Activated CD4-positive, alpha-beta T cell treated with anti-CD3 and anti-CD28 coated beads for 48 hours (primary cell): ENCODE data around the gene FCHO1.
"Not testable (repeated sequence)": the region's sequence is repeated elsewhere in the genome, so short reads cannot be mapped to it uniquely, and the experiment has no call there.

Source experiments
- DNase-seq: peaks from one replicate; pipeline ENCODE4 v3.0.0-alpha.2; 2020

The FCHO1 gene

DNA sequence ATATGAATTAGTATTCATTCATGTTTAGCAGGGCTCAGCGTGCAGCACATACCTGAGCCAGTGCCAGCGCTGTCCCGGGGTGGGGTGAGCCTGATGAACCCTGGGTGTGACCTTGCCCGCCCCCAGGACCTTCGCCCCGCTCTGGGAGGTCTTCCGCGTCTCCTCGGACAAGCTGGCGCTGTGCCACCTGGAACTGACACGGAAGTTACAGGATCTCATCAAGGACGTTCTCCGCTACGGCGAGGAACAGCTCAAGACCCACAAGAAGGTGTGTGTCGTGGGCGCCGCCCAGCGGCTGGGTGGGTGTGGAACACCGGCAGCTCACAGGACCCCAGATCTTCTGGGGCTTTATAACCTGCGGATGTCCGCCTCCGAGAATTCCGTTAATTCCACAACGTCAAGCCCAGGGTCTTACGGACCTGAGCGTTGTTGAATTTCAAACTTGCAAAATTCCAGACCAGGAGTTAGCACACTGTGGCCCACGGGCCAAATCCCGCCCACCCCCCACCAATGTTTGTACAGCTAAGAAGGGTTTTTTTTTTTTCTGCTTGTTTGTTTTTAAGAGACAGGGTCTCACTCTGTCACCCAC lies 15.4 kb downstream of the FCHO1 start:
- DNase-seq: peak; percentile 58

DNA sequence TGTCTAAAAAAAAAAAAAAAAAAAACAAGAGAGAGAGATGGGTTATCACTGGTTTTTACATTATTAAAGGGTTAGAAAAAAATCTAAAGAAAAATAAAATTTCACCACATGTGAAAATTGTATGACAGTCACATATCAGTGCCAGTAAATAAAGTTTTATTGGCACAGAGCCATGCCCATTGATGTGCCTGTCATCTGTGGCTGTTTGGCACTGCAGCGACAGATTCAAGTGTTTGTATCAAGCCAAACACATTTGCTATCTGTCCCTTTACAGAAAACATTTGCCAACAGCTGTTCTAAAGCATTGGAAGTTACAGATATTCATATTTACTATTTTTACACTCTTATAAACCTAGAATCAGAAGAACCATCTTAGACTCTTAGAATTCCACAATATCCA lies 16.3 kb downstream of the FCHO1 start:
- DNase-seq: no peak

DNA sequence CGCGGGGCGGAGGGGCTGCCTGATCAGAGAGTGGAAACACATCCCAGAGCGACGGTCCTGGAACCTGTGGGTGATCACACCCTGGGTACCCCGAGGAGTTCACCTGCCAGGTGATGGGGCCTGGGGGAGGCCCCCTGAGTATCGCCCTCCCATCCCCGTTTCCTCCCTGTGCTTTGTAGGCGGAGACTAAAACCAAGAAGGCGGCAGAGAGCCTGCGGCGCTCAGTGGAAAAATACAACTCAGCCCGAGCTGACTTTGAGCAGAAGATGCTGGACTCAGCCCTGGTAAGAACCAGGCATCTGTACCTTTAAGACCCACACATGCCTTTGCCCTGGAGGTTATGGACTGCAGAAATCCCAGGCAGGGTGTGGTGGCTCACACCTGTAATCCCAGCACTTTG lies 19.3 kb downstream of the FCHO1 start:
- no peak for DNase-seq

DNA sequence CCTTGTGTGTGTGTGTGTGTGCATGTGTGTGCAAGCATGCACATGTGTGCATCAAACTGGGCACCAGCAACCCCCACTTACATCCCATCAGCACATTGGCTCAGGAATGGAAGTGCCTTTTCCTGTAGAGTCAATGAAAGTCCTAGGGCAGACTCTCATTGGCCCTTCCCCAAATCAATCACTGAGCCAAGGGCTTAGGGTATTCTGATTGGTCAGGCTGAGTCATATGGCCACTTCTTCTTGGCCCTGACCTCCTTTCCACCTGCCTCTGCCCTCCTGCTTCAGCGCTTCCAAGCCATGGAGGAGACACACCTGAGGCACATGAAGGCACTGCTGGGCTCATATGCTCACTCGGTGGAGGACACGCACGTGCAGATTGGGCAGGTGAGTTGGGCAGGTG lies 20.9 kb downstream of the FCHO1 start:
- no peak for DNase-seq

DNA sequence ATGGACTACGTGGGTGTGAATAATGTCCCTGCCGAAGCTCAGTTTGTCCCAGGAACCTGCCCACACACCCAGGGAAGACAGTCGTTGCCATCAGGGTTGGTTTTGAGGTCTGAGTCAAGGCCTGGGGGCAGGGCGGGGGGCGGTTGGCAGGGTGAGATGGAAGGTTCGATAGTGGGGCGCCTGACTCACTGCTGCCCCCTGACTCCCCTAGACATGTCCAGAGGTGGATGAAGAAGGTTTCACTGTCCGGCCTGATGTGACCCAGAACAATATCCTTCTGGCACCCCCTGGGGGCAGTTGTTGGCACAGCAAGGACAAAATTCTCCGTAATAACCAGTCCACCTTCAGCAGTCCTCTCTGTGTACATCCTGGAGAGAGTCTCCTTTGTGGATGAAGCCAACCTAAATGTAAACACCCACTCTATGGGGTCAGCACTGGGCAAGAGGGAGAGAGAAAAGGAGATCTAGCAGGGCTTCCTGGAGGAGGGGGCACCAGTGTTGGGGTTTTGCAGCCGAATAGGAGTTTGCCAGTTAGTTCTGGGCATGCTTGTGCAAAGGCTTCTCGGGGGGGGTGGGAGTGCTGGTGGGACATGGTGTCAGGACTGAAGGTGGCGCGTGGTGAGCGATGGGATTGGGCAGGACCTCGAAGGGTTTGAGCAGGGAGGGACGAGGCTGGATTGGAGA lies 24.1 kb downstream of the FCHO1 start:
- peak; percentile 62 for DNase-seq

DNA sequence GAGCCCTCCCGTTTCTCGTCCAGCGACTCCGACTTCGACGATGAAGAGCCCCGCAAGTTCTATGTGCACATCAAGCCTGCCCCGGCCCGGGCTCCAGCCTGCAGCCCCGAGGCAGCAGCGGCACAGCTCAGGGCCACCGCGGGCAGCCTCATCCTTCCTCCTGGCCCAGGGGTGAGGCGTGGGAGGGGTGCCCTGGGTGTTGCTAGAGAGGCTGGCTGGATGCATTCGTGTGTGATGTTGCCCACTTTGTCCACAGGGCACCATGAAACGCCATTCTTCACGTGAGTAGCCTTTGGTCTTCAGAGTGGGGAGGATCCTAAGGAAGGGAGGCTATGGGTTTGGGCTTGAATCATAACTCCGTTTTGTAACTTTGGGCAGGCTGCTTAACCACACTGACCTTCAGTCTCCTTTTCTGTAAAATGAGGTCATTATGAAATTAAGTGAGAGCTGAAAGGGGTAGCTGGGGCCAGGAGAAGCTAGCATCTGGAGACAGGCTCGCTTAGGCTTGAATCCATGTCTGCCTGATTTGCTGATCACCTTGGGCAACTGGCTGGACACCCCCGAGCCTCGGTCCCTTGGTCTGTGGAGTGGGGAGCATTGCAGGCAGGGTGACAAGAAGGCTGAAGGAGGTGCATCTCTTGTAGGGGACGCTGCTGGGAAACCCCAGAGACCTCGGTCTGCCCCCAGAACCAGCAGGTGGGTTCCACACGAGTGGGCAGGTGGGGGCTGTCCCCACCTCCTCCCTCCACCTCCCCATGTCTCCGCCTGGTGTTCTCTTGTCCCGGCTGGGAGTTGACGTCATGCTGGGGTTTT lies 24.9 kb downstream of the FCHO1 start:
- no peak for DNase-seq

DNA sequence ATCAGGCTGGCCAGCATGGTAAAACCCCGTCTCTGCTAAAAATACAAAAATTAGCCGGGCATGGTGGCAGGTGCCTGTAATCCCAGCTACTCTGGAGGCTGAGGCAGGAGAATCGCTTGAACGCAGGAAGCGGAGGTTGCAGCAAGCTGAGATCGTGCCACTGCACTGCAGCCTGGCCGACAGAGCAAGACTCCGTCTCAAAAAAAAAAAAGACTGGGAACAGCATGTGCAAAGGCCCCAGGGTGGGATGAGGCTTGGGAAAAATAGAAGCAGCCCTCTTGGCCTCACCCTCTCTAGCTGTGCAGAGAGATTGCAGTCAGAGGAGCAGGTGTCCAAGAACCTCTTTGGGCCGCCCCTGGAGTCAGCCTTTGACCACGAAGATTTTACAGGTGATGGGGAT lies 26.6 kb downstream of the FCHO1 start:
- not testable (repeated sequence) for DNase-seq

DNA sequence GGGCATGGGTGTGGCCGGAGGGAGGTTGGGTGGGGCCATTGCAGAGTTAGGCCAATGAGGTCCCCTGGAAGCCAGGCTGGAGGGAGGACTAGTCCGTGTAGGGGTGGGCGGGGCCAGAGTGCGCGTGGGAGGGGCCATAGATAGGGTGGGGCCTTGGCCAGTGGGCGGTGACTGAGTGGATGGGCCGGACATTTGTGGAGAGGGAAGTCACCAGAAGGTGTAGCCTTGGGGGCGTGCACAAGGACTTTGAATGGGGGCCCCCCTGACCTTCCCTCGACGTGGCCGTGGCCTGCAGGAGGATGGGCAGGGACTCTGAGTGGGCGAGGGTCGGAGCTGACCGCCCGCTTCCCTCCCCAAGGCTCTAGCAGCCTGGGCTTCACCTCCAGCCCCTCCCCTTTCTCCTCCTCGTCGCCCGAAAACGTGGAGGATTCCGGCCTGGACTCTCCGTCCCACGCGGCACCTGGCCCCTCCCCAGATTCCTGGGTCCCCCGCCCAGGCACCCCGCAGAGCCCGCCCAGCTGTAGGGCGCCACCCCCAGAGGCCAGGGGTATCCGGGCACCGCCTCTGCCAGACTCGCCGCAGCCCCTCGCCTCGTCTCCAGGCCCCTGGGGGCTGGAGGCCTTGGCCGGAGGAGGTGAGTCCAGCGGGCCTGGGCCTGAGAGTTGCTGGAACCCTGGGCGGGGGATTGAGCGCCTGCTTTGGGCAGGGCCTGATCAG lies 27.1 kb downstream of the FCHO1 start:
- DNase-seq: peak; percentile 76

DNA sequence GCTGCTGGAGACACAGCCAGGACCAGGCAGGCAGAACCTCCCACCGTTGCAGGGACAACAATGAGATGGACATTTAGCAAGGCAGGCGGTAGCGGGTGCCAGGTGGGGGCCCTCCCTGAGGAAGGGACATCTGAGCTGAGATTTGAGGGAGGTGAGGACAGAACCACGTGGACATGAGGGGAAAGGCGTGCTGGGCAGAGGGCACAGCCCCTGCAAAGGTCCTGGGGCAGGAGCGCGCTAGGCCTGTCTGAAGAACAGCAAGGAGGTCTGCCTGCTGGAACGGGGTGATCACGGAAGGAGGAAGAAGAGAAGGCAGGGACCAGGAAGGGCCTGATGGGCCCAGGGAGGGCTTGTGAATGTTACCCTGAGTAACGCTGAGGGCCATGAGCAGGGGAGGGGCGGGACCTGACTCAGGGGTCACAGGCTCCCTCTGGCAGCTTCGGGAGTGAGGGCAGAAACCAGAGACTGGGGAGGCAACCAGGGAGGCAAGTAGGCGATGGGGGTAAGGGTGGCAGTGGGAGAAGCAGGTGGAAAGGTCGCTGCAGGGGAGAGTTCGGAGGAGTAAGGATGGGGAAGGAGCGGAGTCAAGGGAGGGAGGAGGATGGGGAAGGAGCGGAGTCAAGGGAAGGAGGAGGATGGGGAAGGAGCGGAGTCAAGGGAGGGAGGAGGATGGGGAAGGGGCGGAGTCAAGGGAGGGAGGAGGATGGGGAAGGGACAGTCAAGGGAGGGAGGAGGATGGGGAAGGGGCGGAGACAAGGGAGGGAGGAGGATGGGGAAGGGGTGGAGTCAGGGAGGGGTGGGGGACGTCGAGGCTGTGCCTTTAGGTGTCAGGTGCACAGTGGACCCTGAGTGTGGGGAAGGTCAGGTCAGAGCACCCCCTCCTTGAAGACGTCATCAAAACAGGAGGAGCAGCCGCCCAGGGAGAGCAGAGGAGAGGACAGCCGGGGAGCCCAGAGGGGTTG lies 28.0 kb downstream of the FCHO1 start:
- no peak for DNase-seq

DNA sequence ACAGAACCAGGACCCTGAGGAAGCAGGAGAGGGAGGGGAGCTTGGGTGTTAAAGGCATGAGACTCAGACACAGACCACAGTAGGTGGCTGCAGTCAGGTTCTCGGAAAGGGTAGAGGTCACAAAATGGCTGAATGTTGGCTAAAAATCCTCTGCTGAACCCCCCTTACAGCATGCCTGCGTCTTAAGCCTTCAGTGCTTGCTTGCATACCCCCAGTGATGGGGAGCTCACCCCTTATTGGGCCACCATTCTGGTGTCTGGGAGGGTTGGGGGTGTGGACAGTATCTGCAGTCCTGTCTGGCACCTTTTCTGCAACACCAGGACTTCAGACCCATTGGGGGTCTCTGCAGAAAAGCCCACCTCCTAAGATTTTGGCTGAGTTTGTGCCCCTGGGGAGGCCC lies 29.5 kb downstream of the FCHO1 start:
- no peak for DNase-seq

DNA sequence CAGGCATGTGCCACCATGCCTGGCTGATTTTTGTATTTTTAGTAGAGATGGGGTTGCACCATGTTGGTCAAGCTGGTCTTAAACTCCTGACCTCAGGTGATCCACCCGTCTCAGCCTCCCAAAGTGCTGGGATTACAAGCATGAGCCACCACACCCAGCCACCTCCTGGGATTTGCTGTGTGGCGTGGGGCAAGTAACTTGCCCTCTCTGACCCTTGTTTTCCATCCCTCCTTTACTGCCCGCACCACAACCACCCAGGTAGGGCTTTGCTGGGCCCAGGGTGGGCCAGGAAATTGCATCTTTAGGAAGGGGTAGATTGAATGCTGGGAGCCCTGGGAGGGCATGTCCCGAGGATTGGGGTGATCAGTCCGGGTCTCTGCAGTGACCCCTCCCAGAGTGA lies 32.4 kb downstream of the FCHO1 start:
- not testable (repeated sequence) for DNase-seq

DNA sequence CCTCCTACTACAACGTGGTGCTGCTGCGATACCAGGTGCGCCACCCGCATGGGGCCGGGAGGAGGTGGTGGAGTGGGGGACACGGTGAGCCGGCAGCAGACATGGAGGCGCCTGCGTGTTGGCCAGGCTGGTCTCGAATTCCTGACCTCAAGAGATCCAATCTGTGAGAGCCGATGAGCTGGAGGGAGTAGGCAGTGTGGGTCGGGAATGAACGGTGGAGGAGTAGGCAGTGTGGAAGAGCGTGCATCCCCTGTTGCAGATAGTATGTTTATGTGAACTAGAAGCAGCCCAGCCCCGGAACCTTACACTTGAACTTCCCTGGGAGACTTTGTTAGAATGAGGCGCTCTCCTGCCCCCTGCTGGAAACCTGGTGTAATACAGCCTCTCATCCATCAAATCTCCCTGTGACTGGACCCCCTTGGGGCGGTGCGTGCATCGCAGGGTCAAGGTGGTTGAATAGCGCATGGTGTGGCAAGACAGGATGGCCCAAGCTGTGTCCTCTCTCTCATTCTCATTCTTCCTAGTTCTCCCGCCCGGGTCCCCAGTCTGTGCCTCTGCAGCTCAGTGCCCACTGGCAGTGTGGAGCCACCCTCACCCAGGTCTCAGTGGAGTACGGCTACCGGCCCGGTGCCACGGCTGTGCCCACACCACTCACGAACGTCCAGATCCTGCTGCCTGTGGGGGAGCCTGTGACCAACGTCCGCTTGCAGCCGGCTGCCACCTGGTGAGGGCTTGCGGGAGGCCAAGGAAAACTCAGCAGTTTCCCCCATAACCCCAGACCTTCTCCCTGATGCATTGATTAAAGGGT lies 33.1 kb downstream of the FCHO1 start:
- peak; percentile 86 for DNase-seq

DNA sequence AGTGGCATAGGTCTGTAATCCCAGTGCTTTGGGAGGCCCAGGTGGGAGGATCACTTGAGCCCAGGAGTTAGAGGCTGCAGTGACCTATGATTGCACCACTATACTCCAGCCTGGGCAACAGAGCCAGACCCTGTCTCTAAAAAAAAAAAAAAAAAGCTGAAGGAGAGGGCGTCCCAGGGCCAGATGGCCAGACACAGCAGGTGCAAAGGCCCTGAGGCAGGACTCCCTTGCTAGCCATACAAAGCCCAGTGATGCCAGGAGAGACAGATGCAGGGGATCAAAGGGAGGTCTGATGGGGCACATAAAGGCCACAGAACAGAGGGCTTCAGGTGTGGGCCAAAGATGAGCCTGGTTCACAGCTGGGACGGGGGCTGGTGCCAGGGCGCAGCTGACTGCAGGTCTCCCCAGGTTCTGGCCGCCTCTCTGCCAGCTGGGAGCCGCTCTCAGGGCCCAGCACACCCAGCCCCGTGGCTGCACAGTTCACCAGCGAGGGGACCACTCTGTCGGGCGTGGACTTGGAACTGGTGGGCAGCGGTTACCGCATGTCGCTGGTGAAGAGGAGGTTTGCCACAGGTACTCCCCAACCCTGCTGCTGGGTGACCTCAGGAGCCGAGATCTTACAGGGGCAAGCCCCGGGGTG lies 36.1 kb downstream of the FCHO1 start:
- DNase-seq: no peak

DNA sequence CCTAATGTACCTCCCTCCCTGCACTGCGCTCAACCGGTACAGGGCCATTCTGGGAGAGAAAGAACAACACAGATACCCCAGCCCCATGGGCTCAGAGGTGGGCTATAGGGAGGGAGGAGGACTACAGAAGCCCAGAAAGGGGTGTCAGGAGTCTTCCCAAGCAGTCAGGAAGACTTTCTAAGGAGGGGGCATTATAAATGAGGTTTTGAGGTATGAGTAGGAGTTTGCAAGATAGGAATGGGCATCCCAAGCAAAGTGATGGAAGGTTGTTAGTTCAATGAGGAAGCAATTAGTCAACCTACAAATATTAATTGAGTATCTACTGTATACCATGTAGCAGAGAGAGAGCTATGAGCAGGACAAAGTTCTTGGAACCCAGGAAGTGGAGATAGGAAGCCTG lies 37.4 kb downstream of the FCHO1 start:
- no peak for DNase-seq

DNA sequence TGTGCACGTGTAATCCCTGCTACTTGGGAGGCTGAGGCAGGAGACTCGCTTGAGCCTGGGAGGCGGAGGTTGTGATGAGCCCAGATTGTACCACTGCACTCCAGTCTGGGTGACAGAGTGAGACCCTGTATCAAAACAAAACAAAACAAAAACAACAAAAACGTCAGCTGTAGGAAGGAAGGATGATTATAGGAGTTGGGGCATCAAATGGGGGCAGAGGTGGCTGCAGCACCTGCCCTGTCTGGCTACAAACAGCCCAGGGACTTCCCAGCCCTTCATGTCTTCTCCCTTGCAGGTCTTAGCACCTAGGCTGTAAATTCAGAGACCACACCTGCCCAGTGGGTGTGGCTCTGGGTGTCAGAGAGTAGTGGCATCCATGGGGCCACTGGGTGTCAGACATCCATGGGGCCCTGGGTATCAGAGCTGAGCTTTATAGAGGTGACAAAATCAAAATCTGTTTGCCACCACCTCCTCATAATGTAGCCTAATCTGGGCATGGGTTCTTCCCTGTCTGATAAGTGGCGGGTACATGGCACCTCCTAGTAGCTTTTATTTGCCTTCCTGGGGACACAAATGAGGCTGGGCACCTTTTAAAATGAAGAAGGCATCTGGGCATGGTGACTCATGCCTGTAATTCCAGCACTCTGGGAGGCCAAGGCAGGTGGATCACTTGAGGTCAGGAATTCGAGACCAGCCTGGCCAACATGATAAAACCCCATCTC lies 38.9 kb downstream of the FCHO1 start:
- no peak for DNase-seq

DNA sequence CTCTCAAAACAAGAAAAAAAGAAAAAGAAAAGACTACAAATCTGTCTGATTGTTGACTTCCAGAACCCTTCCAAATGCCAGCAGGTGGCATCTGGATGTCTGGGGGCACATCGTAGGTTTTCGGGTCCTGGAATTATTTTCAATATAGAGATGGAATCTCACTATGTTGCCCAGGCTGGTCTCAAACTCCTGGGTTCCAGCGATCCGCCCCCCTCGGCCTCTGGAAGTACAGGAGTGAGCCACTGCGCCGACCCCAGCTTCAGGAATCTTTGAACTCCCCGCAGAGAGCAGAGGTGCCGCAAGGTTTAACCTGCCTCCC lies 43.1 kb downstream of the FCHO1 start:
- no peak for DNase-seq

DNA sequence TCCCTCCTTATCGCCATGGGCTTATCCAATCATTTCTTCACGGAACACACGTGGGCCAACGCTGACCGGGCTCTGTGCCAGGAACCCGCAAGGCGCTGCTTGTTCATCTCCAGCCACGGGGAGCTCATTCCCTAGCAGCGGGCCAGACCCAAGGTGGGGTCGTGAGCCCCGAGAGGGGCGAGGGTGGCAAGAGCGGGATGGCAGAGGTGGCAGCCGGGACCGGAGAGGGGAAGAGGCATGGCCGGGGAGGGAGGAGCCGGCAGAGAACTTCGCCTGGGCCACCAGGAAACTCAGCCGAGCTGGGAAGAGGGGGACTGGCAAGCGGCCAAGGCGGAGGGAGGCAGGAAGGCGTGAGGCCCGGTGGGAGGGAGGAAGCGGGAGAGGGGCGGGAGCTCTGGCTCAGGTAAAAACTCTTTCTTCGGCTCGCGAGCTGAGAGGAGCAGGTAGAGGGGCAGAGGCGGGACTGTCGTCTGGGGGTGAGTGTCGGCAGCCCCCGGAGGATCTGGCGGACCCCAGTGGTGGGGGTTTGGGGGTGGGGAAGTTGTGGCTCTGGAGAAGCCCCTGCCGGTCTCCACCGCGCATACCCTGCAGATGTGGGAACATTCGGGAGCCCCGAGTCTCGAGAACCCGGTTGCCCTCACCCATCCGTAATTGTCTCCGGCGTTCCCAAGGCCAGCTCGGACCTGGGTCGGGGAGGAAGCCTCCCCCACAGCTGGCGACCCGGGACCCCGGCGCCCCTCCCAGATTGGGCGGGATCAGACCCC lies 43.6 kb downstream of the FCHO1 start, which contains the start of gene B3GNT3:
TSS of gene B3GNT3 (plus strand) at position 408 of the 764 bp plus-strand sequence. CDS start 12,670 bp downstream, outside the sequence.
- DNase-seq: peak; percentile 29

DNA sequence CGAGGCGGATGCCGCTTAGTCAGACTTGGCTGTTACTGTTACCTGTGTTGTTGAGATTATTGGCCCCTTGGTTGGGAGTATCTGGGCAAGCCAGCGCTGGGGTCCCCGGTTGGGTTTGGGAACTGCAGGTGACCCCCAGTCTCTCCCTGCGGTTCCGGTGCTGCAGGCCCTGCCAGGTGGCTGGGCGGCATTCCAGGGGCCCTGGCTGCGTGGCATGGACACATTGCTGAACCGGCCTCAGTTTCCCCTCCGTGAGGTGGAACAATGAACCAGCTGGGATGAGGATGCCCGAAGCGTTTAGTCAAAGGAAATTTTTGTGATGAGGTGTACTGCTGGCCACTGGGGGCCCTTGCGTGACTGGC lies 44.2 kb downstream of the FCHO1 start:
- DNase-seq: no peak
